Caki2 (cell line): Measurements from ENCODE around the gene COX19. TPM values are rescaled to one million over a fixed set of nuclear protein-coding genes. Genes with fewer than 3 reads are reported as not detected.
"Not testable (repeated sequence)": the region's sequence is repeated elsewhere in the genome, so short reads cannot be mapped to it uniquely, and the experiment has no call there.

Experiments
- DNase-seq: peaks from one replicate; pipeline ENCODE4 v3.0.0-alpha.2; 2015; ENCODE audit warnings: low read depth
- in situ Hi-C: cut with HindIII; loops from 2 replicates; pipeline ENCODE4 v1.10.0; 2016; ENCODE audit warnings: low sequenced_read_pairs, low pct_unique_long_range_greater_than_20kb, mixed read lengths
- total RNA-seq: library from RNA; depleted of rRNA; stranded (reverse); fragments of >200 nt; shearing (Covaris generic); gene quantifications from 2 replicates; pipeline ENCODE4 v1.2.3, GENCODE V29; 2014; ENCODE audit warnings: low replicate concordance

COX19 gene
- total RNA-seq, 1 experiment from 2014 or later, result 10.1 TPM

DNA sequence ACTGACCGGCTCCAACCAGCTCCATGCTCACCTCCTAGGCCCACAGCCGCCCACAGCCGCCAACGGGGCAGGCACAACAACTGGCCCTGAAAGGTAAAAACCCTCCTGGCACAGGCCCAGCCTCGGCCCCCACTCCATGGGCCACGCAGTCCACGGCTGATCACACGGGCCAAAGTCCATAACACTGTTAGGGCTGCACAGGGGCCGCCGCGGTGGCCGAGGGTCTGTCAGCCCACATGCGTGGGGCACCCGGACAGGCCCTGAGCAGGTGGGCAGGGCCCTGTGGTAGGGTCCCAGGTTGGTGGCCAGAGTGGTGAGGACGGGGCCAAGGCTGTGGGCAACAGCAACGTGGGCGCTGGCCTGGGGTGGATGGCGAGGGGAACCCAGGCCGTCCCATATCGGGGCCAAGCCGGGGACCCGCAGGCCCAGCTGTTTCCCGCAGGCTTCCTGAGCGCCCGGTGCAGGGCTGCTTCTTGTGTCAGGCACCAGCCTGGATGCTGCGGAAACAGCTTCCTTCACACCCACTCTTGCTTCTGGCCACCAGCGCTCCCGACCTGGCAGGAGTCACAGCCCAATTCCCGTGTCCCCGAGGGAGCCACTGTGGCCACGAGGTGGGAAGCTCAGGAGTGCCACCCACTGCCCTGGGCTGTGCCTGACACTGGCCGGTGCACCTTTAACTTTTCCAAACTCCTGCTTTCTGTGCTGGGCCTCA is 36.8 kb upstream of the COX19 start:
- in situ Hi-C loops, result no loop called here
- no peak for DNase-seq

DNA sequence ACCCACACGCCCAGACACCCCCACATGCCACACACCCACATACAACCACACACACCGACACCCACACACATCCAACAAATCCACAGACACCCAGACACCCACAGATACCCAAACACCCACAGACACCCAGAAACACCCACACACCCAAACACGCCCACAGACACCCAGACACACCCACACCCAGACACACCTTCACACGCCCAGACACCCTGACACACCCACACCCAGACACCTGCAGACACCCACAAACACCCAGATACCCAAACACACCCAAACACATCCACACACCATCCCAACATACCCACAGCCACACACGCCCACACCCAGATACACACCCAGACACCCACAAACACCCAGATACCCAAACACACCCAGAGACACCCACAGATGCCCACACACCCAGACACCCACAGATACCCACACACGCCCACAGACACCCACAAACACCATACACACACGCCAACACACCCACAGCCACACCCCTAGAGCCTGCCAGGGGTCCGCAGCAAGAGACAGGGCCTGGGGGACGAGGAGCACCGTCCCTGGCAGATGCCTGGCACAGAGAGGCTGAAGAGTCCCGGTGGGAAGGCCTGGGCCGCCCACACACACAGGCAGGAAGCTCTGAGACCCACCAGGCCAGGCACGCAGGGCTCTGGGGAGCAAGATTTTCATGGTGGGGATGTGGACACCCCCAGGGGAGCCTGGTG is 36.1 kb upstream of the COX19 start:
- no peak for DNase-seq
- in situ Hi-C loops, result no loop called here

DNA sequence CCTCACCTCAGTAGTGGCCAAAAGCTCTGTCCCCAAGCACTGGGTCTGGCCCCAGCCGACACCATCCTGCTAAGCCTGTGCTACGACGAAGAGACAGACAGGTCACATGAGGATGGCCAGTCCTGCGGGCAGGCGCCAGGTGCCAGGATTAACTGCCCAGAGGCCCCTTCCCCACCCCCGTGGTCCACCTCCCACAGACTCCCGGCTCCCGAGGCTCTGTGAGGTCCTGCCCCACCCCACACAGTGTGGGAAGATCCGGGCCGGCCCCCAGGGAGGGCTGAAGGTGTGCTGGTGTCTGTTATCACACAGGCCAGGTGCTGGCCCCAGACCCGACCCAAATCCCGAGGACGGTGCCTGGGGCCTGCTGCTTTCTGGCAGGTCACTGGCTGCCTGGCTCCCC is 34.9 kb upstream of the COX19 start:
- DNase-seq, result no peak
- in situ Hi-C loops, result no loop called here

DNA sequence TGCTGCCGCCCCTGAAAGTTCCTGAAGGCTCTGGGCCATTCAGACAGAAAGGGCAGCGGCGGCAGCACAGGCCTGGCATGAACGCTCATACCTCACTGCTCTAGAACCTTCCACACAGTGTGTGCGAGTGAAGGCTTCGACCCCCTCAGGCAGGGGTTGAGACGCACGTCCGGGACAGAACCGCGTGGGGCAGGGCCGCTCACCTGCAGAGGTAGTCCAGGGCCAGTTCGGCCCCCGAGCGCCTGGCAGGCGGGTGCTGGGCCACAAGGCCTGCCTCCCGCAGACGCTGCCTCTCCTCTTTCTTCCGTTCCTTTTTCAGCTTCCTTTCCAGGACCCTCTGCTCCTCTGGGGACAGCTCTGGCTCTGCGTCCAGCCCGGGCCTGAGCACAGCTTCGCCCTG is 34.4 kb upstream of the COX19 start:
- no peak for DNase-seq
- in situ Hi-C loops, result no loop called here

DNA sequence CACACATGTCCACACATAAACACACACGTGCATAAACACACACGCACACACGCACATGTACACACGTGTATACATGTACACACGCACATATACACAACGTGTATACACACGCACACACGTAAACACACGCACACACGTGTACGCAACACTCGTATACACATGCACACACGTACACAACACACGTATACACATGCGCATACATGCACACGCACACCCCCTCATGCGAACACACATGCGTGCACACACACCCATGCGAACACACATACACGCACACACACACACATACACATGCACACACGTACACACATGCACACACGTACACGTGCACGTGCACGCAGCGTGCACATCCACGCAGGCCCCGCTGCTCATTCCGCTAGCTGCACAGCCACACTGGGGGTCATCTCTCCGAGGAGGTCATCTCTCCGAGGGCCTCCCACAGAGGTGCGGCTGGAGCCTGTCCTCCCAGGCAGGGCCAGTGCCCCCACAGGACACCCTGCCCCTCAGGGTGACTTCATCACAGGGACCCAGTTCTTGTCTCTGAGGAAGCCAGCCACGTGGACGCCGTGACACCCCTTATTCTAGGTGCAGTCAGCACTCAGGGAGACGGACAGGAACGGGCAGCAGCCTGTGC is 33.5 kb upstream of the COX19 start:
- in situ Hi-C loops, result no loop called here
- no peak for DNase-seq

DNA sequence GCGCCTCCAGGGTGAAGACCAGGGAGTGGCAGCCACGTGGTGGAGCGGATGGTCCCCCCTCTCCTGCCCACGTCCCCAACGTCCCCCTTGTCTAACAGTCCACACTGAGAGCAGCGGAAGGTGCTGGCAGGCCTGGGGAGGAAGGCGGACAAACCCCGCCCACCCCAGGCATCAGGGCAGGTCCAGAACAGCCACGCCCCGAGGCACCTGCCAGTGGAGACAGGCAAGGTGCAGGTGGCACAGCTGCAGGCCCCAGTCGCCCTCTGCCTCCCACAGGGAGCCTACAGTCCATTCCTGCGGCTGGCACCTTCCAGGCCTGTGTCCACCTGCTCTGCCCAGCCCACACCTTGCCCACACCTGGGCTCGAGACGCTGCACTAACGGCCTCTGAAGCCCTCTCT is 32.6 kb upstream of the COX19 start:
- in situ Hi-C loops, result no loop called here
- no peak for DNase-seq

DNA sequence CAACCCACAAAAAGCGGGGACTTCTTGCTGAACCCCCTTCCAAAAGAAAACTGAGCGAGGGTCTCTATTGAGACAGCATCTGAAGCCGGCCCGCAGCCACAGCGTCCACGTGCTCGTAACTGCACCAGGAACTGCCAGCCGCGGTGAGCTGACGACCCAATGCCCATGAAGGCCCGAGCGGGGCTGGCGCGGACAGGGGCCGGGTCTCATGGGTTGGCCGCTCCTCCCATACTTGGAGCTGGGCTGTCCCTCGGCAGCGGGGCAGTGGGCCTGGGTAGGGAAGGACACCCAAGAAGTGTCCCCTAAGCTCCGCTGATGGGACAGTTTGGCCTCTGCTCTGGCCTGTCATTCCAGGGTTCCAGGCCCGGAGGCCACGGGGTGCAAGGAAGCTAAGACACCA is 30.0 kb upstream of the COX19 start:
- DNase-seq, result no peak
- in situ Hi-C loops, result no loop called here

DNA sequence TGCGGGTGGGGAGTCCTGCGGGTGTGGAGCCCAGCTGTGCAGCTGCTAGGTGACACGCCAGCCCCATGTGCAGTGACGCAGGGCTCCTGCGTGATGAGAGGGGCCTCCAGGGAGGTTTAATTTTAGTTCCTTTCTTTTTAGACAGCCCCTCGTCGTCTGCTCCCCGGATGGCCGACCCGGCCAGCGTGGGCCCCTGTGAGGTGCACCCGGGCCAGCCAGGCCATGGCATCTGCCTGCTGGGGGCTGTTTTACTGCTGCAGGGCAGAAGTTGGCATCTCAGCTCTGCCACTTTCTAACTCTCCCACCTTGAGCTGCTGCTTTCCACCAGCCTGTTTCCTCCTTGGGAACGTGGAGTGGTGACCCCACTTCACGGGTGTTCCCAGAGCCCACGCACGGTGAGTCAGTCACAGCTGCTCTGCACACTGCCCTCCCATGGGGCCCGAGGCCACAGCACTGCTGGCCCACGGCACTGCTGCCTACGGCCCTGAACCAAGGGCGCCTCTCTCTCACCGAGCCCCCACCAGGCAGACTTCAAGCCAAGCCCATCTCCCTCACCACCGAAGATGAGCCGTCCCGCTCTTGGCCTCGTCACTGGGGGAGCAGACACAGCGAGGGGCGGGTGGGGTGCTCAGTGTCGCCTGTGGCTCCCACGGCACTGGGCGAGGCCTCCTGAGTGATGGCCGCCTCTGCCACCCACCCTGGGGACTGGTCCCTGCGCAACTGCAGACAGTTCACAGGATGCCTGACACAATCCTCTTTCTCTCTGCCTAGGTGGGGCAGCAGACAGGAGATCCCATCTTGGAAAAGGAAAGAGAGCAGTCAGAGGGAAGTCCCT is 28.9 kb upstream of the COX19 start:
- no peak for DNase-seq
- in situ Hi-C loops, result no loop called here

DNA sequence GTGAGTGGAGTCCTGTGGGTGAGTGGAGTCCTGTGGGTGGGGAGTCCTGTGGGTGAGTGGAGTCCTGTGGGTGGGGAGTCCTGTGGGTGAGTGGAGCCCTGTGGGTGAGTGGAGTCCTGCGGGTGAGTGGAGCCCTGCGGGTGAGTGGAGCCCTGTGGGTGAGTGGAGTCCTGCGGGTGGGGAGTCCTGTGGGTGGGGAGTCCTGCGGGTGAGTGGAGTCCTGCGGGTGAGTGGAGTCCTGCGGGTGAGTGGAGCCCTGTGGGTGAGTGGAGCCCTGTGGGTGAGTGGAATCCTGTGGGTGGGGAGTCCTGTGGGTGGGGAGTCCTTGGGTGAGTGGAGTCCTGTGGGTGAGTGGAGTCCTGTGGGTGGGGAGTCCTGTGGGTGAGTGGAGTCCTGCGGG is 27.1 kb upstream of the COX19 start:
- in situ Hi-C loops, DNase-seq: not testable (repeated sequence)

DNA sequence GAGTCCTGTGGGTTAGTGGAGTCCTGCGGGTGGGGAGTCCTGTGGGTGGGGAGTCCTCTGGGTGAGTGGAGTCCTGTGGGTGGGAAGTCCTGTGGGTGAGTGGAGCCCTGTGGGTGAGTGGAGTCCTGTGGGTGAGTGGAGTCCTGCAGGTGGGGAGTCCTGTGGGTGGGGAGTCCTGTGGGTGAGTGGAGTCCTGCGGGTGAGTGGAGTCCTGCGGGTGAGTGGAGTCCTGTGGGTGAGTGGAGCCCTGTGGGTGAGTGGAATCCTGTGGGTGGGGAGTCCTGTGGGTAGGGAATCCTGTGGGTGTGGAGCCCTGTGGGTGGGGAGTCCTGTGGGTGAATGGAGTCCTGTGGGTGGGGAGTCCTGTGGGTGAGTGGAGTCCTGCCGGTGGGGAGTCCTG is 26.7 kb upstream of the COX19 start:
- DNase-seq, in situ Hi-C loops: not testable (repeated sequence)

DNA sequence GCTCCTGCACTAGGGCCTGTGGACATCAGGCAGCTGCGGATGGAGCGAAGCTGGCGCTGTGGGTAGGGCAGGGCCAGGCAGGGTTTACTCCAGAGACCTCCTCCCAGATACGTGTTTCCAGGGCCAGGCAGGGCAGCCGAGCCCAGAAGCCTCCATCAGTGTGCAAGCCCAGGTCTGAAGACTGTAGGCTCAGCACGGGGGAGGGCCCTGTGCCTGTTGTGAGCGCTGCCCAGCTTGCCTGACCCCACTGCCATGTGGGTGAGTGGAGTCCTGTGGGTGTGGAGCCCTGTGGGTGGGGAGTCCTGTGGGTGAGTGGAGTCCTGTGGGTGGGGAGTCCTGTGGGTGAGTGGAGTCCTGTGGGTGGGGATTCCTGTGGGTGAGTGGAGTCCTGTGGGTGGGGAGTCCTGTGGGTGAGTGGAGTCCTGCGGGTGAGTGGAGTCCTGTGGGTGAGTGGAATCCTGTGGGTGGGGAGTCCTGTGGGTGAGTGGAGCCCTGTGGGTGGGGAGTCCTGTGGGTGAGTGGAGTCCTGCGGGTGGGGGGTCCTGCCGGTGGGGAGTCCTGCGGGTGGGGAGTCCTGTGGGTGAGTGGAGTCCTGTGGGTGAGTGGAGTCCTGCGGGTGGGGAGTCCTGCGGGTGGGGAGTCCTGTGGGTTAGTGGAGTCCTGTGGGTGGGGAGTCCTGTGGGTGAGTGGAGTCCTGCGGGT is 25.9 kb upstream of the COX19 start:
- in situ Hi-C loops, DNase-seq: not testable (repeated sequence)

DNA sequence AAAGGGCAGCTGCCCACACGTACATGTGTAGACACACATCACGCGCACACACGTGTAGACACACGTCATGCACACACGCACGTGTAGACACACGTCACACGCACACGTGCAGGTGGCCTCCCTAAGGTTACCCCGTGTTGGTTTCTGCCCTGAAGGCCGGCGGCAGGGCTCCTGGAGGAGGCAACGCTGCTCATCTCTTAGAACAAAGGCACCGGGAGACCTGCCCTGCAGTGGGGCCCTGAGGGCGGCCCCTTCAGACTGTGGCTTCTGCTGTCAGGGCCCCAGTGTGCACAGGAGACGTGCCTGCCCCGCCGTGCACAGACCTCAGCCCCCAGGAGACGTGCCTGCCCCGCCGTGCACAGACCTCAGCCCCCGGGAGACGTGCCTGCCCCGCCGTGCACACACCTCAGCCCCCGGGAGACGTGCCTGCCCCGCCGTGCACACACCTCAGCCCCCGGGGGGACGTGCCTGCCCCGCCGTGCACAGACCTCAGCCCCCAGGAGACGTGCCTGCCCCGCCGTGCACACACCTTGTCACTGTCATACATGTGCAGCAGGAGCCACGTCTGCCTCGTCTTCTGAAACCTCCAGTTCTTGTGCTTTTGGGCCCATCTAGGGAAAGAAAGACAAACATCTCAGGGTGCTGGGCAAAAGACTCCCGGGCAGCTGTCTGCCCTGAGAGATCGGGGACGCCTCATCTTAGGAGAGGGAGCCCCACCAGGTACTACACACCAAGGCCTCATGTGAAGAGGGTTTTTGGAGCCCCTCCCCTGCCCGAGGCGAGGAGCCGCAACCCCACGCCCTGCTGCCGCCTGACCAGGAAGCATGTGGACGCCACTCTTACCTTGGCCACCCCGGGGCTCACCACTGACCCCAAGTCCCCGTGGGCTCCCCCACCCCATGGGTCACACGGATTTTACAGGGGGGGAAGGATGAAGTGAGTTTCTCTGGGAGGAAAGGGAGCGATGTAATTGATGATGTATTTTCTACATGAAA is 24.9 kb upstream of the COX19 start:
- DNase-seq, result no peak
- in situ Hi-C loops, result no loop called here

DNA sequence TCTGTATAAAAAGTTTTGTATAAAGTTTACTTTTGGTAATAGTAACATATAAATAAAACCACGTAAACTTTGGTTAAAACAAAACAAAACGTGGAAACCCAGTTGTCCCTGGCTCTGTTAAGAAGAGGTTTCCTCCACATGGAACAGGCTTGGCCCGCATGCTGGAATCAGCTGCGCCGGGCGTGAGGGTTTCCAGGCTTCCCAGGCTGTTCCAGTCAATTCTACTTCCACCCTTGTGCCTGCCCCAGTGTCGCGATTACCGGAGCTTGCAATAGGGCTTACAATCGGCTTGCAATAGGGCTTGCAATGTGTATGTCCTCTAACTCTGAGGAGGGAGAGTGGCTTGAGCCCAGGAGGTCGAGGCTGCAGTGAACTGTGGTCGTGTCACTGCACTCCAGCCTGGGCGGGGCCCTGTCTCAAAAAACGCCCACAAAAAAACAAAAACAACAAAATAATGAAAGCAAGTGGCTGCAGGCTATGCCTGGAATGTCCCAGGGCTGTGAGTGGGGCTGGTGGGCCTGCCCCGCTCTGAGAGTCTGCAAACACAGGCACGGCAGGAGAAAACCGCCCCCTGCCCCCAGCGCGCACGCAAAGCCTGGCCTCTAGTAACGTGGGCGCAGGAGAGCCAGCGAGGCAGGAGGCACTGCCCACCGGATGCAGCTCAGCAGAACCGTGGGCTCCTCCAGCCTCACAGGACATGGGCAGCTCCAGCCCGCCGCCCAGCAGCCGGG is 24.0 kb upstream of the COX19 start:
- DNase-seq, result no peak
- in situ Hi-C loops, result no loop called here

DNA sequence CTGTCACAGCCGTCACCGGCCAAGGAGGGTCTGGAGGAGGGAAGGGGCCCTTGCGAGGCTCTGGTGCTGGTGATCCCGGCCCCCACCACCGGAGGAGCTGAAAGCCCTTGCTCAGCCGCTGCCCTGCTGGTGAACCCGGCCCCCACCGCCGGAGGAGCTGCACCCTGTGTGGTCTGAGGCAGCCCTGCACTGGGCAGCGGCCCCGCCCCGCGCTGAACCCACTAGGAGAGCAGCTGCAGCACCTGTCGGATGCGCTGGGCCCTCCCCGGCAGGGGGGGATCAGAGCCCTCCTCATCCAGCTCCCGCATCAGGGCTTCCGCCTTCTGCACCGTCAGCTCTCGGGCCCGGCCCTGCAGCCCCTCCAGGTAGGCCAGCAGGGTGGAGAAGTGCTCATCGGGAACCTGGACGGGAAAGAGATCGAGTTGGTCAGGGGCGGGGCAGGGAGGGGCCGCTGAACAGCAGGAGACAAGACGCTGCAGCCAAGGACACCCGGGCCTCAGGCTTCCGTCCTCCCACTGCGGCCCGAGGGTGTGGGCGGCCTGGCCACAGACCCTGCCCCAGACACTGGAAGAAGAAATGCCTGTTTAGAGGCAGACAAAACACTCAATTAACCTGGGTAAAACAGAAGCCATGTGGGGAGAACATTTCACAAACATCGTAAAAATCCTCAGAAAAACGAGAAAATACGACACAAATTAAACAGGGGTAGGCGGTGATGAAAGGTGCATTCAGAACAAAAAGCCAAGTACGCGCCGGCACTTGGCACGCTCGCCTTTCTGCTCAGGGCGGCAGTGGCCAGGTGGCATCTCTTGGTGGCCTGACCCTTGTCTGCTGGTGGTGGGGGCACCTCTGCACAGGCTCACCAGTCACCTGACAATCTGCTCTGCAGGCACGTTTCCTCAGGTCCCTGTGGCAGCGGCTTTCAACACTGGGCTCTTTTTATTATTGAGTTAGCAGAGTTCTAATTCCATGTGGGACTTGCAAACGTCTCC is 22.4 kb upstream of the COX19 start:
- in situ Hi-C loops, result no loop called here
- no peak for DNase-seq

DNA sequence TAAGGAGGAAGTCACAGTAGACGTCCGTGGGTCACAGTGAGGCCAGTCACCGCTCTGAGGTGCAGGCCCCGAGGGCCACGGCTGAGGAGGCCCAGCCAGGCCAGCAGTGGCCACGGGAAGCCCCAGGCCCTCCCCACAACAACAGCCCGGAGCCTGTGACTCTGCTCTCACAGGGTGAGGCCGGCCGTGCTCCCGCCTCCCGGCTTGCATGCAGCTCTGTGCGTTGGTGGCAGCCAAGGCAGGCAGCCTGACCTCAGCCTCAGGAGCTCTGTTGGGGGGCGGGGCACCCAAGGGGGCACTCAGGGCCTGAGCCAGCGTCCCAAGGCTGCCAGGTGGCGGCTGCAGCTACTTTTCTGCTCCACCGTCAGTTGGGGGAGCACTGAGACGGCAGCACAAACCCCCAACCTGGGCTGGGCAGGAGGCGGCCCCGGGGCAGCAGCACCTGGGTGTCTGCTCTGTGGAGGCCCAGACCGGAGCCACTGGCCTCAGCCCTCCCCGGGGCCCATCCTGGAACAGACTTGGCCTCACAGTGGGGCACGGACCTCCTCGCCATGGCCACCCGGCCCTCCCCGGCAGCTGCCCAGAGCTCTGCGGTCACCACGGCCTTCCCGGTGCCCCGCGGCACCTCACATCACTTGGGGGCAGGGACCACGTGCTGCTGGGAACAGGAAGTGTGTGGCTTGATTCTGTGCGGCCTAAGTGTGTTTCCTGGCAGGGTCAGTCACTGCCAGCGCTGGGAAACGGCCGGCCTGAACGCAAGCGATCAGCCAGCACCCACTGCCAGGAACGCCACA is 20.9 kb upstream of the COX19 start:
- in situ Hi-C loops, result no loop called here
- DNase-seq, result no peak
